SK-N-MC (cell line): ENCODE results near the gene MACROD2.

Experiments
- DNase-seq: peaks from one replicate; pipeline ENCODE4 v3.0.0-alpha.2; 2011; ENCODE audit warnings: low read depth, low spot score
- H3K27ac ChIP-seq: fragments of 200-600 bp; sonication (generic); 2 replicates; pipeline ENCODE4 v1.5.1; 2016; ENCODE audit warnings: mixed run types
- H3K36me3 ChIP-seq: fragments of 200-600 bp; sonication (generic); 2 replicates; pipeline ENCODE4 v1.6.1; 2017; ENCODE audit warnings: antibody characterized with exemption, low read length, mixed read lengths; ENCODE audit not compliant: insufficient read depth
- H3K4me3 ChIP-seq: fragments of 200-600 bp; sonication (generic); 2 replicates; pipeline ENCODE4 v1.5.1; 2016
- H3K9ac ChIP-seq: fragments of 200-600 bp; sonication (generic); 2 replicates; pipeline ENCODE4 v1.8.0; 2017; ENCODE audit warnings: mixed run types, mixed read lengths; ENCODE audit not compliant: insufficient read length
- H3K9me3 ChIP-seq: fragments of 200-600 bp; sonication (generic); 2 replicates; pipeline ENCODE4 v1.6.1; 2017; ENCODE audit warnings: low read depth, mild to moderate bottlenecking, antibody characterized with exemption, low read length, moderate library complexity, mixed read lengths
- EZH2 ChIP-seq: fragments of 200-600 bp; sonication (generic); IDR thresholded peaks from one replicate; pipeline ENCODE4 v1.6.1; 2017; ENCODE audit warnings: antibody characterized with exemption
- FOXP2 ChIP-seq: optimal IDR thresholded peaks from 2 replicates; pipeline ENCODE3; 2011; ENCODE audit warnings: mild to moderate bottlenecking, moderate library complexity; ENCODE audit not compliant: insufficient read depth; ENCODE audit errors: extremely low read length, control extremely low read depth
- POLR2AphosphoS5 ChIP-seq: IDR thresholded peaks from 2 replicates; pipeline ENCODE4 v1.6.1; 2012; ENCODE audit warnings: mild to moderate bottlenecking, low read depth, low read length, borderline replicate concordance

The MACROD2 gene

DNA sequence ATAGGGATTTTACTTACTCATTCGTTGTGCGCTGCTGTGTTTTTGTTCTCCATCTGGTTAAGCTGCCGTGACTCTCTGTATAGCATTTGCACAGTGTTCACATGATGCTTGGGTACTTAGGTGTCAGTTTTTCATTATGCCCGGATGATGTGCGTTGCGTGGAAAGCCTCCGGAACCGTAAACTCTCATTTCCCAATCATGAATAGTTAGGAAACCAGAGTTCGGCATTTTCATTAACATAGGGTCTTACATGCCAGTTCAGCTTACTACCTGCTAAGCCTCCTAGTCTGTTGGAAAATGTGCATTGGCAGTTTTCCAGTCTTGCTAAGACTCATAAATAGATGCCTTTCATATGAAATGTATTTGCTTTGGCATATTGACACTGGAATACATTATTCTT is 825.5 kb downstream of the MACROD2 start:
- no peak overlapping the region for H3K4me3 ChIP-seq
- no peak for DNase-seq
- H3K9ac ChIP-seq, result no peak overlapping the region
- no peaks in the 10 kb centered on the region for H3K9me3 ChIP-seq
- no peak overlapping the region for H3K27ac ChIP-seq
- TF ChIP-seq POLR2AphosphoS5 (no peak), EZH2 (no peak), FOXP2 (no peak)
- H3K36me3 ChIP-seq, result no peaks in the 10 kb centered on the region

DNA sequence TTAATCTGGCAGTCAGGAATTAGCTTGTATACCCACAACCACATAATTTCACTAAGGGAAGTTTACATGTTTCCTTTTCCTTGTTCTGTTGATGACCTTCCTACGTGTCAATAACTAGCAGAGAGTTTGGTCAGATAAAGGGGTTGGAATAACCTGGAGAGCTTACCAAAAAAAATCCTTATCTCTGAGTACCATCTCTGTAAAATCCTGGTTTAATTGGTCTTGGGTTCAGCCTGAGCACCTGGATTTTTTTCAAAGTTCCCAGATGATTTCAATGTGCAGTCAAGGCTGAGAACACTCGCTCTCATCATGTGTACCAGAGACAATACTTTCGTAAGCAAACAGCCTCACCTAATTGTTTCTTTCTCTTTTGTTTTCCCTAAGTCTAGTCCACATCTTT is 825.9 kb downstream of the MACROD2 start:
- Histone ChIP-seq H3K36me3 (no peaks in the 10 kb centered on the region), H3K27ac (no peak overlapping the region), H3K9ac (no peak overlapping the region), H3K9me3 (no peaks in the 10 kb centered on the region), H3K4me3 (no peak overlapping the region)
- no peak for DNase-seq
- TF ChIP-seq FOXP2 (no peak), POLR2AphosphoS5 (no peak), EZH2 (no peak)

DNA sequence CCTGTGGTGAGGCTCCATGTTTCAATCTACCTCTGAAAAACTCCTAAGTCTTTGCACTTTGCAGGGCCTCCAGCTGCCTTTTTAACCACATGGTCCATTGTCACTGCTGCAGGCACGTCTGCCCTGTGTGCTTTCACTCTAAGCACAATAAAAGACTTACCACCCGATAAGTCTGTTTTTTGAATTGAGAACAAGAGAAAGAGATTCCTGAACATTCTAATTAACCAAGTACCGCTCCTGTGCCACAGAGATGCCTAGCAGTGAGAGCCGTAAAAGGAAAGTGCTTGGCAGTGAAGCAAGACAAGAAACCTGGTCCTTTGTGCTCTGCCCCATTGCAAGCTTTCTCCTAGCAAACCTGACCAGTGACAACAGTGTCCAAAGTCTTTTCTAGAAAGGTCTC is 829.7 kb downstream of the MACROD2 start:
- Histone ChIP-seq H3K27ac (no peak overlapping the region), H3K4me3 (no peak overlapping the region), H3K9me3 (no peaks in the 10 kb centered on the region), H3K9ac (no peak overlapping the region), H3K36me3 (no peaks in the 10 kb centered on the region)
- DNase-seq, result no peak
- TF ChIP-seq POLR2AphosphoS5, result no peak
- no peak for TF ChIP-seq FOXP2
- TF ChIP-seq EZH2, result no peak

GRCh38 chr20:14826543-14827313 is 831.4 kb downstream of the MACROD2 start:
- no peak for TF ChIP-seq EZH2
- no peak for TF ChIP-seq FOXP2
- TF ChIP-seq POLR2AphosphoS5, result no peak
- H3K4me3 ChIP-seq, result no peak overlapping the region
- no peak for DNase-seq
- no peaks in the 10 kb centered on the region for H3K36me3 ChIP-seq
- H3K27ac ChIP-seq, result no peak overlapping the region
- no peak overlapping the region for H3K9ac ChIP-seq
- H3K9me3 ChIP-seq, result no peaks in the 10 kb centered on the region

DNA sequence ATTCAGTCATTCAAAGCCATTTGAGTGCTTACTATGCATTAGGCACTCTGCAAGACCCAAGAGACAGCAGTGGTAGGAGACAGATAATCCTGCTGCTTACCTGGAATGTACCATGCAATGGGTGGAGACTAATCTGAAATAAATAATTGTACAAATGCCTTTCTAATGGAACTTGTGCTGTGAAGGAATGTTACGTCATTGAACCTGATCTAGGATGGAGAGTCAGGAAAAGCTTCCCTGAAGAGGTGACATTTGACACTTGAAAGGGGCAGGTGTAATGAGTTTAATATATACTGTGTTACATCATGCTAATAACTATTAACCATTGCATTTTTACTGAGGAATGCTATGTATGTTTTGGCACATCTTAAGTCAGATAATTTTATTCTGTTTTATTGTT is 833.1 kb downstream of the MACROD2 start:
- Histone ChIP-seq H3K9me3 (no peaks in the 10 kb centered on the region), H3K27ac (no peak overlapping the region), H3K36me3 (no peaks in the 10 kb centered on the region), H3K4me3 (no peak overlapping the region), H3K9ac (no peak overlapping the region)
- DNase-seq, result no peak
- TF ChIP-seq FOXP2 (no peak), POLR2AphosphoS5 (no peak), EZH2 (no peak)

- no peaks in the 10 kb centered on the region for H3K9me3 ChIP-seq
- H3K9ac ChIP-seq, result no peak overlapping the region
- no peaks in the 10 kb centered on the region for H3K36me3 ChIP-seq
- no peak overlapping the region for H3K4me3 ChIP-seq
- no peak overlapping the region for H3K27ac ChIP-seq
- TF ChIP-seq EZH2 (no peak), FOXP2 (no peak), POLR2AphosphoS5 (no peak)
- no peak for DNase-seq
These were observed 834.6 kb downstream of the MACROD2 start for GRCh38 chr20:14829906-14830305.

DNA sequence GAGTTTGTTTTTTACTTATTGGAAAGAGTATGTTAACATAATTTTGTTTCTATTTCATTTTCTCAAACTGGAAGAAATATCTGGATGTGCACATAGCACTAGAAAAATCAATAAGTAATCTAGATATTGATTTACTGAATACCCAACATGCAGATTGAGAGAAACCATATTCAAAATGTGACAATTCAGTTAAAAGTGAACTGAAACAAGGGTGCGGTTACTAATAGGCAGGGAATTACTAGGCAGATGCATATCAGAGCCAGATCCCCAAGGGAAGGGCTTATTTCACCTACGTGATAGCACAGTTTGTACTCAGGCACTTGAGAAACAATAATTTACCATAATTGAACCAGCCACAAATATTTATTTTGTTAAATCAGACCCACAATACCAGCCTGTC is 835.1 kb downstream of the MACROD2 start:
- no peak for TF ChIP-seq POLR2AphosphoS5
- Histone ChIP-seq H3K9ac (no peak overlapping the region), H3K4me3 (no peak overlapping the region), H3K27ac (no peak overlapping the region), H3K36me3 (no peaks in the 10 kb centered on the region), H3K9me3 (no peaks in the 10 kb centered on the region)
- DNase-seq, result no peak

DNA sequence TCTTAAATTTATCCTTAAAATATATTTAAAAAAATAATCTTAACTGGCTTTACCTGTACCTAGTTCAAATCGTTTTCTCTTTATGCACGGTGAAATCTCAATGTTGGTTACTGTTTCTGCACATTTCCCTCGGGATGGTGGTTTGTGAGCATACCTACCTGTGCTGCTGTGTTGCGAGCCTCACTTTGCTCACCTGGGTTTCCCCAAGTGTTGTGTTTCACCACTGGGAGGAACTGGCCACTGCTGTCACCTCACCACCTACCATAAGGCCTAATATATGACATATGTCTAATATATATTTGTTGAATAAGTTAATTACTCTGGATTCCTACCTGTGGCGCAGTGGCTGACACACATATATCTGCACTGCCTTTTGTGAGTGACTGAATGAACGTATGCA is 835.6 kb downstream of the MACROD2 start:
- no peak overlapping the region for H3K9ac ChIP-seq
- TF ChIP-seq FOXP2 (no peak), POLR2AphosphoS5 (no peak), EZH2 (no peak)
- H3K36me3 ChIP-seq, result no peaks in the 10 kb centered on the region
- no peak for DNase-seq
- no peak overlapping the region for H3K4me3 ChIP-seq
- no peaks in the 10 kb centered on the region for H3K9me3 ChIP-seq
- no peak overlapping the region for H3K27ac ChIP-seq

GRCh38 chr20:14832630-14833029 is 837.3 kb downstream of the MACROD2 start:
- Histone ChIP-seq H3K27ac (no peak overlapping the region), H3K9me3 (no peaks in the 10 kb centered on the region), H3K9ac (no peak overlapping the region), H3K4me3 (no peak overlapping the region), H3K36me3 (no peaks in the 10 kb centered on the region)
- TF ChIP-seq FOXP2, result no peak
- TF ChIP-seq POLR2AphosphoS5, result no peak
- no peak for TF ChIP-seq EZH2
- DNase-seq, result no peak
